GM20431 (cell line): ENCODE measurements around the gene PDE11A.

Experiments used
- in situ Hi-C: fragments of 300-500 bp; cut with MseI, MboI; formaldehyde crosslinking; loops from one replicate; pipeline ENCODE4 v1.15.0; 2020; ENCODE audit warnings: low sequenced_read_pairs; ENCODE audit not compliant: unreplicated experiment

The PDE11A gene

DNA sequence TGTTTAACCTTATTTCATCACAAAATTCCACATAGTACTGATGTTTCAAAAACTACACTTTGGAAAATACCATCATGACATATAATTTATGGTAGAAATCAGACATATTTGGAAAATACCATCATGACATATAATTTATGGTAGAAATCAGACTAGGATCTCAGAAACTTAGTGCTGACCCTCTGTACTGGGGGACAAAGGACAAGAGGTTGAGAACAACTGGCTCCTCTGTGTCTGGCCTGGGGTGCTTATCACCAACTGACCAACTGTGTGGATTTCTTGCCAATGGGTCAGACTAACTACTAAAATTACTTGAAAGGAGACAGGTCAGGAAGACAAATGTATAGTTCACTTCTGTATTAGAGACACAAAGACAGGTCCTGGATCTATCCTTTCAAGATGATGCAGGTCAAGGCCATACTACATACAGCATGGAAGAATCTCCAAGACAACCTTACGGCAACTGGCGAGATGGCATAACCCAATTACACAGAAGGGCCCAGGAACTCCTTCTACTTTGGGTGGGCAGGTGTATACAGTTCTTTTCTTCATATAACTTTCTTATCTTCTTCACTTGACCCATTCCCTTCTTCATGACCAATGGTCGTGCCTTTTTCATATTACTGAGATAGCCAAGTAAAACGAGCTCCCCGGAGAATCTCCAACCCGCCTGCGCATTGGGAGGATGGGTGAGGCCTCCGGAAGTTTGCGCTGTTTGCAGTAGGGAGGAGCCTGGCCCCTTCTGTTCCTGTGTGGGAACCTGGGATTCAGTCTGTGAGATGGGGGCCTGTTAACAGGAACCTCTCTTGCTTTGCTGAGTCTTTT, 389.5 kb downstream of the PDE11A start:
- in situ Hi-C loops = no loop called here

- in situ Hi-C loops = no loop called here
Observed at GRCh38 chr2:177682006-177682405, 390.6 kb downstream of the PDE11A start.

DNA sequence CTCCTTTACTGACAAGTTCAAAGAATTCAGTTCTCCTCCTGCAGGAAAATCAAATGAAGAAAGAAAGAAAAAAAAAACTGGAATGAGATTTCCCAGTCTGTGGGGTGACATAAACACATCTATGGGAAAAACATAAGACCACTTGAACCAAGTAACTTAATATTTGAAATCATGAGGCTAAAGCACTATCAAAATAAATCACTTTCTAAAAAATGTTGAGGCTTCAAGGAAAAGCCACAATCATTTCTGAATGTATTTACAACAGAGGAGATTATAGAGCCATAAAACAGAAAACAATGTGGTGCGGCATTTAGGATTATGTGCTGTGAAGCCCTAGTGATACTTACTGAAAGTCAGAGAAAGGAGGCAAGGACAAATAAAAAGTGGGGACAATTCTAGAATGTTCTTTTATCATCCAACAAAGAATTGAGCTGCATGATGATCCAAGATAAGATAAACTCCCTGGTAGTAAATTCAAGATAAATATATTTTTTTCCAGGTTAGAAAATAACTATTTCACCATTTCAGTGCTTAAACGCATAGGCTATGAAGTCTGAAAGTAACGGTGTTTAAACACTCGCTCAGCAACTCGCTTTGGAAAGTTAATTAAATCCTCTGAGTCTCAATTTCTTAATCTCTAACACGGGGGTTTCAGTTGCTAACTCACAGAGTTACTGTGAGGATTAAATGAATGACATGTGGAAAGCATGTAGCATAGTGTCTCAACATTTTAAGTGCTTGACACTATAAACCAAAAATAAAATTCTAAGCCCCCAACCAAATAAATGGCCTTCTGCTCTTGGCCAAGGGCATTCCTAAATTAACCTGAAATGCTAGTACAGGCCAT, 391.5 kb downstream of the PDE11A start:
- in situ Hi-C loops = no loop called here

DNA sequence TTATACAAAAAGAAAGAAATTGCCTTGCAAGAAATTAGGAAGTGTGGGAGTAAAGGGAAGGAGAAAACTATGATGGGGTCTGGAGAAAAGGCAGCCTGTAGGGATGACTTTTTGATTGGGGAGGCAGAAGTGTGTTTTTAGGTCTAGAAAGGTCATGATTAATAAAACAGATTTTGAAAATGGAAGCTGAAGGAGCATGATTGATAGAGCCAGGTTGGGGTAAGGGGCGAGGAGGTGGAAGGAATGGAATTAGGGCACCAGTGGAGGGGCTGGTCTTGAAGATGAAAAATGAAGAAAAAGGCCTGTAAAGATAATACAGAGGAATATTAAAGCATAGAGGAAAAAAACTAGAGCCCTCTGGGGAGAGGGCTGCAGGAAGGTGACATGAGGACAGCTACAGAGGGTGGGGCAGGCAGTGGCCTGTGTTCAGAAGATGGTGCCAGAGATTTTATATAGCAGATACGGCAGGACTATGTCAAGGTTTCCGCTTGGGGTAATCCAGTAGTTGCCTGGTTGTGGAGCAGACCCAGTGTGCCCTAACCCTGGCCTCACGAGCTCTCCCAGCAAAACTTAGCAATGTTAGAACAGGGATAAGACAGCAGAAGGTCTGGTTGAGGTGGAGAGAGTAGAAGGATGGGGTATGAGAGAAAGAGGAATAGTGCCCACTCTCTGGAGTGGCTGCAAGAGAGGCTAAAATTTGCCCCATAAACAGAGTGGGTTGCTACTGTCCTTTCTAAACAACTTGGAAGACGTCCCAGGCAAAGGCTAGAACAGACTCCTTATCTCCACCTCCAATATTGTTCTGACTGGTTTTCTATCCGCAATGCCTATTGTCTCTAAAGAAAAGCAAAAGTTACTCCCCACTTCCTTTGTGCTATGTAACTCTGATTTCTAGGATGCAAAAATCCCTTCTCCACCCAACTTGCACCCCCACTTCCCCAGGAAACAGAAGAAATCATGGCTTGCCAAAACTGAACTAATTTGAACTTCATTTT, 392.7 kb downstream of the PDE11A start:
- in situ Hi-C loops = no loop called here

DNA sequence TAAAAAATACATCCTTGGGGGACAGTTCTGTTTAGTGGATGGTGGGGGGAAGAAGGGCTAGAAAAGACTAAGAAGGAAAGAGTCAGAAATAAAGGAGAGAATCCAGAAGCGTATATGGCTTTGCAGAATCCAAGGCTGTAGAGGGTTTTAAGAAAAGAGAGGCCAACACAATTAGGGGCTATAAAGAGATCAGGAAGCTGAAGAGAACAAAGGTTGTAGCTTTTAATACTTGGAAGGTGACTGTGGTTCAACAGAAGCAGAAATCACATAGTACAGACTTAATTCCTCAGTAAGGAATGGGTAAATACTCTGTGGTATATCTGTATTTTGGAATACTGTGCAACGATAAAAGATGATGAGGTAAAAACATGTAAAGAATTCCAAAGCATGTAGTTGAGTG, 393.6 kb downstream of the PDE11A start:
- in situ Hi-C loops = no loop called here

DNA sequence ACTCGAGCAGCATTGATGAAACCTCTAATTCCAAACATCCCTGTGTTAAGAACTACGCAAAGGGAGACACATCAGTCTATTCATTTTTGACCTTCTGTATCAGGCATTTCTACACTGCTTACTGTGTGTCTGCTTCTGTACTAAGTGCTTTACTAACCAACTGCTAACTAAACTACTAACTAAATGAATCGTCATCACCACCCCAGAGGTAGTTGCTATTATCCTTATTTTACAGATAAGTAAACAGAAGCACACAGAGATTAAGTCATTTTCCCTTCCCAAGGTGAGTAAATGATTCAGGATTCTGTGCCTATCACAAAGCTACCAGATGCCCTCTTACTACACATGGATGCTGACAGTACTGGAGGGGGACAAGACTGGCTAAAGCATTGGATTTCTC, 395.9 kb downstream of the PDE11A start:
- in situ Hi-C loops = no loop called here

DNA sequence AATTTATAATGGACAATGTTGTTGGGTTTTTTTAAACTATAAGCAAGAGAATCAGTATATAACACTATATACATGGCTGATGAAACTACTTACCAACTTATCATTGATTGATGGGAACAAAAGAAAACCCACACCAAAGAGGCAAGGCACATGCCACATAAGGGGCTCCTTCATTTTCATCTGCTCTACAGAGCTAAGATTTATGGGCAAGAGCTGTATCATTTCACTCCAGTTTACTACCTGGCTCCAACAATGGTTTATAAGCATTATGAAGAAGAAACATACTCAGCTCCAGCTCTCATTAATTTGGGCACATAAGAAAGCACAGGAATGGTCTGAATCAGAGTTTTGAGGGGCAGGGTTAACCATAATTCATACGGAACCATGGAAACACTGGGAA, 396.8 kb downstream of the PDE11A start:
- in situ Hi-C loops = no loop called here

GRCh38 chr2:177675350-177675821, 397.2 kb downstream of the PDE11A start:
- in situ Hi-C loops = no loop called here

- in situ Hi-C loops = no loop called here
Observed at GRCh38 chr2:177673602-177674595, 398.7 kb downstream of the PDE11A start.

GRCh38 chr2:177671662-177672061, 400.9 kb downstream of the PDE11A start:
- in situ Hi-C loops = no loop called here

DNA sequence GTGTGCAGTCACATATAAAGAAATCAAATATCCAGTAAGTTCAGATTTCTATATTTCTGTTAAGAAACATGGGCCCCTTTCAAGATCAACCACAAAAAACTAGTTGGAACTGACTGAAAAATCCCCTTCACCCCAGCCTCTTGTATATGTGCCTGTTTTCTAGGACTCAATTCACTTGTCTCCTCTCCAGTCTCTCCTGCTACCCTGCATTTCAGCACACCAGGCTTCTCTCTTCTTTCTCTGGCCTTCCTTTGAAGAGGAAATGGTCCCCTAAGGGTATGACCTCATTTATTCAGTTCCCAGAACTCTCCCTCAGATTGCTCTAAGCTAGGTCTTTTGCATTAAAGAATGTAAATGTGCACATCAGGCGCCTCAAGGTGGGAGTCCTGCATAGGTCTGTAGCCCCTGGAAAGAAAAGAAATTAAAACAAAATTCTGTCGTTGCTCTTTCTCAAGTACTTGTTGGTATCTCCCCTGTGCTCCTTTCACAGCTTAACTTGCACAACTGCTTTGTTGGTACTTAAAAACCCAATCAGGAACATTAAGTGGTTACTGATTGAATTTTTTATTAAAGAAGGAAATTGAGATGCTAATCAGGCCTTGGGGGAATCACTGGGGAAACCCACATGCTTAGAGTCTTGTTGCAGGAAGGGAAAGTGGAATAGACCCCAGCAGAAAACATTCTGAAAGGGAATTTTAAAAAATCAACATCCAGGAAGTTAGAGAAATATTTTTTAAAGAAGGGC, 401.6 kb downstream of the PDE11A start:
- in situ Hi-C loops = no loop called here

- in situ Hi-C loops = no loop called here
Observed at GRCh38 chr2:177669625-177670330, 402.8 kb downstream of the PDE11A start.

GRCh38 chr2:177669201-177669600, 403.4 kb downstream of the PDE11A start:
- in situ Hi-C loops = no loop called here

- in situ Hi-C loops = no loop called here
Observed at GRCh38 chr2:177668617-177669016, 404.0 kb downstream of the PDE11A start.

- in situ Hi-C loops = no loop called here
Observed at GRCh38 chr2:177667626-177668025, 405.0 kb downstream of the PDE11A start.

DNA sequence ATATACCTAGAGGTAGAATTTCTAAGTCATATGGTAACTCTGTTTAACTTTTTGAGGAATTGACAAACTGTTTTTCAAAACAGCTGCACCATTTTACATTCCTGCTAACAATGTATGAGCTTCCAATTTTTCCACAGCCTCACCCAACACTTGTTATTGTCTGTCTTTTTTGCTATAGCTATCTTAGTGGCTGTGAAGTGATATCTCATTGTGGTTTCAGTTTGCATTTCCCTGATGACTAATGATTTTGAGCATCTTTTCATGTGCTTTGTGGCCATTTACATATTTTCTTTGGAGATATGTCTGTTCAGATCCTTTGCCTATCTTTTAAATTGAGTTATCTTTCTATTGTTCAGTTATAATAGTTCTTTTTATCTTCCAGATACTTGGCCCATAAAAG, 406.2 kb downstream of the PDE11A start:
- in situ Hi-C loops = no loop called here

DNA sequence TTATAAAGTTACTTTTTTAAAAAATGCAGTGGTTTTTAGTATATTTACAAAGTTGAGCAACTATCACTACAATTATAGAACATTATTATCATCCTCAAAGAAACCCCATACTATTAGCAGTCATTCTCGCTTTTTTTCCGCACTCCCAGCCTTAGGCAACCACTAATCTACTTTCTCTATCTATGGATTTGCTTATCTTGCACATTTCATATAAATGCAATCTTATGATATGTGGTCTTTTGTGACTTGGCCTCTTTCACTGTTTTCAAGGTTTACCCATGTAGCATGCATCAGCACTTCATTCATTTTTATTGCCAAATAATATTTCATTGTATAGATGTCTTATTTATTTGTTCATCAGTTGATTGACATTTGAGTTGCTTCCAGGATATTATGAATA, 406.6 kb downstream of the PDE11A start:
- in situ Hi-C loops = no loop called here

GRCh38 chr2:177665328-177665727, 407.2 kb downstream of the PDE11A start:
- in situ Hi-C loops = no loop called here
